HG02759 (cell line): ENCODE measurements around the gene USP22.

Experiments used
- ATAC-seq: cut with Tn5 transposase; IDR thresholded peaks from one replicate; pipeline ENCODE4 v1.9.1; 2021; ENCODE audit warnings: mild to moderate bottlenecking, moderate library complexity; ENCODE audit not compliant: unreplicated experiment

The USP22 gene

DNA sequence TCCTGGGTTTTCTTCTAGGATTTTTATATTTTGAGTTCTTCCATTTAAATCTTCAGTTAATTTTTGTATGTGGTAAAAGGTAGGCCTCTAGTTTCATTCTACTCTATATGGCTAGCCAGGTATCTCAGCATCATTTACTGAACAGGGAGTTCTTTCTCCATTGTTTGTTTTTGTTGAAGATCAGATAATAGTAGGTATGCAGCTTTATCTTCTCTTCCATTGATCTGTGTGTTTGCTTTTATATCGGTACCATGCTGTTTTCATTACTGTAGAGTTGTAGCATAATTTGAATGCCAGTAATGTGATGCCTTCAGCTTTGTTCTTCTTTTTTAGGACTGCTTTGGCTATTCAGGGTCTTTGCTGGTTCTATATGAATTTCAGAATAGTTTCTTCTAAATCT lies 77.3 kb downstream of the USP22 start:
- no peak for ATAC-seq

DNA sequence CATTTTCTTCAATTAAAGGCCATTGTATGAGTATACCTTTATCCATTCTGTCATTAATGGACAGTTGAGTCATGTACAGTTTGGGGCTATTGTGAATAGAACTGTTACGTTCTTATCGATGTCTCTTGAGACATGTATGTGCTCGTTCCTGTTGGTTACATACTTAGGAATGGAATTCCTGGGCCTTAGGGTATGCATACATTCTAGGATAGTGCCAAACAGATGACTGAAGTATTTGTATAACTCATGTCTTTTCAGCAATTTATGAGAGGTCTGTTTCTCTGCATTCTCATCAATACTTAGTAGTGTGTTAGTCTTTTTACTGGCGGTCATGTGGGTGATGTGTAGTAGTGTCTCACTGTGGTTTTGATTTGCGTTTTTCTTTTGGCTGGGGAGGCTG lies 81.2 kb downstream of the USP22 start:
- ATAC-seq, result no peak

DNA sequence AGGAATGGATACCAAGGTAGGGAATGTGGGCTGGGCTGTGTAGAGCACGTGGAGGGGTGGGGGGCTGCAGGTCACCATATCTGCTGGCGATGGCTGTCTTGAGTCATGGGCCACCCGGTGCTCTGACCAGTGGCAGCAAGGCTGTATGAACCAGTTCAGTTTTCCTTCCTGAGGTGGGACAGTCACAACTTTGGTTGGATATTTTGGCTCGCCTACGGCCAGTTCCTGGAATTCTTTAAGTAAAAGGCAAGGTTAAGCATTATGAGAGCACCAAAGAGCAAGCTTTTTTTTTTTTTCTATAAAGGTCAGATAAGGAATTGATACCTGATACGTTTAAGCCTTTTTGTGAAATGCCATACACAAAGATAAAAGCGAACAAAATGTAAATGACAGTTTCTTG lies 81.9 kb downstream of the USP22 start:
- no peak for ATAC-seq

DNA sequence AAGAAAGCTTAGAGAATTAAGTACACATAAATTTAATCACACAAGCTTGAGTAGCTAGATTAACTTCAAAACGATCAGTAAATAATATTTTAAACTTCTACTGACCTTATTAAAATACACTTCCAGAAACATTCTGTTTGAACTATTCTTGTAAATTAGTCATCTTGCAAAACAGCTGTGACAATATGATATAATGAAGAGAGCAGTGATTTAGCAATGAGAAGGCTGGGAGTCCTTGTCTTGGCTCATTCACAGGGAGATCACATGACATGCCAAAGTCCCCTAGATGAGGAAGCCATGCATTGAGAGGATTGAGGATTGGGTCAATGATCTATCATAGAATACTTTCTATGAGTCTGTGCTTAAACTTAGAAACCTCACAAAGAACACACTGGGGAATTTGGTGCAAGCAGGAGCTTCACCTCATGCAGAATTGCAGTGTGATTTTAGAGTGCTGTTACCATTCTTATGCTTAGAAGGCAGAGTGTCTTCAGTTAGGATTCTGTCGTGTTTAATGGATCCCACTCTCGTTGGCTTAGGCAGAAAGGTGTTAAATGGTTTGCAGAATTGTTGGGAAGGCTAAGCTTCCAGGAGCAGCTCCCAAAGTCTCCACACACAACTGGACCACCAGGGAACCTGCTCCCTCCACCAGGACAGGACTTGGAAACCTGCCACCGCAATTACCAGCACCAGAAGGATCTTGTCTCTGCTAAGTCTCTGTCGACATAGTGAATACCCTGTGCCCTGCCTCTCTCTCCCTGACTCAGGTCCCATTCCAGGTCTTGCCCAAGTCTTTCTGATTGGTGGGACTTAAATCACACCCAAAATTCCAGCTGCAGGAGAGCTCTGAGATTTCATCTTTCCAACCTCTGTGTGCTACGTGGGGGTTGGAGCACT lies 87.1 kb downstream of the USP22 start:
- no peak for ATAC-seq

DNA sequence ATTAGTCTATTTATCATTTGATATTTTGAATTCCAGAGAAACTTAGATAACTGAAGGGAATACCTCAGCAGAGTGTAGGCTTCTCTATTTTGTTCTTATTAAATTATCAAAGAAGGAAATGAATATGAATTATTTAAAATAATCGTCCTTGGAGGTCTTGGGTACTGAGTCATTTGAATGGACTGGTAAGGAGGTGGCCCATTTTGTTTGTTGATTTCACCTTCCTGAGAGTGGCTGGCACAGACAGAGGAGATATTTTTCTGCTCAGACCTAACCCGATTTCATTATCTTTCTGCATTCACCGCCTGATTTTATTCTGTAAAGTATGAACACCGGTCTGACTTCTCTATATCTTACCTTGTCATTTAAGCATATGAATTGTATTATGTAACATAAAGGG lies 88.0 kb downstream of the USP22 start:
- ATAC-seq, result no peak

DNA sequence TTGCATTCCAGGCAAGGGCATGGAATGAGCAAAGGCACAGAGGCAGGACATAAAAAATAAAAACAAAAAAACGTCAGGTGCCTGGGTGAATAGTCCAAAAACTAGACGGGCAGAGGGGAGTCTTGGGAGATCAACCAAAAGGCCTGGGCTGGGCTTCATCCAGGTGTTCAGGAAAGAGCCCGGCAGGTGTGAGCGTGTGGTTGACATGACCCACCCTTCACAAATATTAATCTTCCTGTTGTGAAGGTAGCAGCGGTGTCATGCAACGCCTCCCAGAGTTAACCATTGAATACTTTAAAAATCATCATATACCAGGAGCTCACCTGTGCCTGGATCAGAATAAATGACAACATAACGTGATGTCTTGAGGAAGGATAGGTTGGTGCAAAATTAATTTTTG lies 90.6 kb downstream of the USP22 start:
- no peak for ATAC-seq
